CD4-positive, alpha-beta T cell treated with Interleukin-10 for 1 hour (primary cell): Measurements from ENCODE around the gene TLE4.
"Not testable (repeated sequence)": the region's sequence is repeated elsewhere in the genome, so short reads cannot be mapped to it uniquely, and the experiment has no call there.

Experiments
- DNase-seq: peaks from one replicate; pipeline ENCODE4 v3.0.0-alpha.2; 2020

Gene TLE4

DNA sequence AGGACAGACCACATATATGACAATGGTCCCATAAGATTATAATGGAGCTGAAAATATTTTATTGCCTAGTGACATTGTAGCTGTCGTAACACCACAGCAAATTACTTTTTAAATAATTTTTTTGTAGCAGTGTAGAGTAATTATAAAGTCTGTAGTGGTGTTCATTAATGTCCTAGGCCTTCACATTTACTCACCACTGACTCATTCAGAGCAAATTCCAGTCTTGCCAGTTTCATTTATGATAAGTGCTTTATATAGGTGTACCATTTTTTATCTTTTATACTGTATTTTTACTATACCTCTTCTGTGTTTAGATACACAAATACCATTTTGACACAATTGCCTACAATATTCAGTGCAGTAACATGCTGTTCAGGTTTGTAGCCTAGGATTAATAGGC lies 67.6 kb downstream of the TLE4 start:
- DNase-seq, result no peak

GRCh38 chr9:79640067-79640466 lies 68.3 kb downstream of the TLE4 start:
- not testable (repeated sequence) for DNase-seq

- DNase-seq, result no peak
Measured at GRCh38 chr9:79641070-79641469, 69.3 kb downstream of the TLE4 start.

DNA sequence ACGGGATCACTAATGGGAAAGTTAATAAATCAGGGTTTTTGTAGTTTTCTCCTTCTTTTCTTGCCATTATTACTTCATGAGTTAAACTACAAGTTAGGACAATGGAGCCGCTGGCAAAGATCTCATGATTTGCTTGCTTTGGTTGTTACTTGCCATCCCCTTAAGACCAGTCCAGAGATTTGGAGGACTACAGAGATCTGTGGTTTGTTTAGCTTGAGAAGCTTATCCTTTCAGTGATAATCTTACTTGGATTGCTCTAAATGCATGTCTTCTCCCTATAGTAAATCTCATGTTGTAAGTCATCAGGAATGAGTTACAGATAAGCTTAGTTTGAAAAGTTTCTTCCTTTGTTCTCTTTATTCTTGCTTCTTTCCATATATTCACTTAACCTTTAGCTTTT lies 70.9 kb downstream of the TLE4 start:
- DNase-seq, result no peak

GRCh38 chr9:79644048-79644447 lies 72.3 kb downstream of the TLE4 start:
- DNase-seq, result no peak

DNA sequence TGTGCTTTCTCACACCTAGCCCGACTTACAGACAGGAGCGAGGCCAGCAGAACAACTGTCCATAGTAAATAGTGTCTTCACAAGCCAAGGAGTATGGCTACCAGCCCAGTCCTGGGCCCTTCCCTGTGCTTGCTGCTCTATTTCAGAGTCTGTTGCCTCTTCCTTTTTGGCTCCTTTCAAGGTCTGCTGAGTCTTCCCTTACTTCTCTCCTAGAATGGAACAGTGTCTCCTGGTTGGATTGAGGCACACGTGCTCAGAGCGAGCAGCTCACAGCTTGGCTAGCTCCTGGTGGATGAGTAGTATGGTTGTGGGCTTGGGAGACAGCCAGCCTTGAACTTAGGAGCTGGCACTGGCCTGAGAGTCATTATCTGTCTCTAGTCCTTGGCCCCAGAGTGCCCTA lies 72.8 kb downstream of the TLE4 start:
- no peak for DNase-seq

DNA sequence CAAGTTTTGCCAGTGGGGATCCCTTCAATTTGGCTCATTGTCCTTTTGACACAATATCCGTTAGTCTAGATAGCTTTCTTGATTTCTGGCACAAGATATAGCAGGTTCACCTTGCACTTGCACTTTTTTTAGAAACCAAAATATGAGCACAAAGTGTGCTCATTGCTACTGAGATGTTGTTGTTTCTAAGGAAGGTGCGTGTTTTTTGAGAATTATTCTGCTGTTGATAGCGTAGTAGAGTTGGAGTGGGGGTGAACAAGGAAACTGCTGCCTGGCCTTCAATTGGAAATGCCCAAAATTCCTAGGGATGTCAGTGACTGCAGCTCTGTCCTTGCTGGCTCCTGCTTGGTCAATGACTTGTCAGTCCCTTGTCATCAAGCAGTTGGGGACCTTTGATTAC lies 73.3 kb downstream of the TLE4 start:
- DNase-seq, result no peak

GRCh38 chr9:79646096-79646495 lies 74.3 kb downstream of the TLE4 start:
- no peak for DNase-seq

- no peak for DNase-seq
Measured at GRCh38 chr9:79651251-79651795, 79.6 kb downstream of the TLE4 start.

- no peak for DNase-seq
Measured at GRCh38 chr9:79652598-79652997, 80.8 kb downstream of the TLE4 start.

GRCh38 chr9:79654591-79655382 lies 83.0 kb downstream of the TLE4 start:
- DNase-seq, result not testable (repeated sequence)

- DNase-seq, result no peak
Measured at GRCh38 chr9:79655551-79655950, 83.8 kb downstream of the TLE4 start.

DNA sequence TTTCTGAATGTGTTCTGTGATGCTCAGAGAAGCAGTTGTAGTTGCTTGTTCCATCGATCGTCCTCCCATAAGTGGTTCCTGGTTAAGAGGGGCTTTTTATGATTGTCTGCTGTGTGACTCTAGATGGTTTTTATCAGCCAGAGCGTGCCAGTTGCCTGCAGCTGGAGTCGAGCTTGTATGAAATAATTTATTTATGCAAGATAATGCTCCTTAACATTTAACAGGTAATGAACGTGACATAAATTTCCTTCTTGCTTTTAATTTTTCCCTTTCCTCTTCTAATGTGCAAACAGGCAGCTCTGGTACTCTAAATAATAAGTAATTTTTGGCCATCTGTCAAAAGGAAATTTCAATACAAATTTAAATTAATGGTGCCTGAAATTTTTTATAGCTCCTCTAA lies 84.4 kb downstream of the TLE4 start:
- DNase-seq, result no peak

- DNase-seq, result no peak
Measured at GRCh38 chr9:79657891-79658290, 86.1 kb downstream of the TLE4 start.

DNA sequence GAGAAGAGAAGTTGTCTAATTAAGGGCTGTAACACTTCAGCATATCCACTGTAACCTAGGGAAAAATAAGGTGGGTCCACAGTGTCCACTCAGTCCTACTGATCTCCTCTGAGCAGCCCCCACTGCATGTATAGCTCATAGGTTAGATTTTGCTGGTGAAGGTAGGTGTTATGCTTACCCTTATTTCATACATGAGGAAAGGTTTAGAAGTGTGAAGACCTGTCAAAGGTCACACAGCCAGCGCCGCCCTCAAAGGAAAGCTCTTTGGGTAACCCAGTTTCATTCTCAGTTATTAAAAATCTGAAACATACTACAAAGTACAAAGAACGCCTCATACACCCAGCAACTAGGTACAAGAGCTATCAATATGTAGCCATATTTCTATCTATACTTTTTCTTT lies 87.2 kb downstream of the TLE4 start:
- DNase-seq, result no peak

DNA sequence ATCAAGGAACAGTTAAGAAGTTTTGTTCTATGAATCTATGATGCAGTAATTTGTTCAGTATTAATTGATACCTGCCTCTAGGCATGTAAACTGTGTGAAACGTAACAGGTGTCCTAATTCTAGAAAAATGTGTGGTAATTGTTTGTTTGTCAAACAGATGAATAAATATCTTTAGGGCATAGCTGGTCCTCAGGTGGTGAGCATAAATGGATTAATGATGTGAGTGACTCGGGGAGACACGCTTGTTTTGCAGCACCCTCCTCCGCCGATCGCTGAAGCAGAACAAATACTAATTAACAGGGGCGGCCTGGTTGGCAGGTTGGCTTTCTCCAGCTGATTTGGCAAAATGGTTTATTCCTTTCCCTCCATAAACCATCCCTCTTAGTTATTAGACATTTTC lies 88.8 kb downstream of the TLE4 start:
- DNase-seq, result no peak

GRCh38 chr9:79661279-79661678 lies 89.5 kb downstream of the TLE4 start:
- DNase-seq, result no peak

- no peak for DNase-seq
Measured at GRCh38 chr9:79661886-79662536, 90.2 kb downstream of the TLE4 start.

GRCh38 chr9:79662537-79662956 lies 90.8 kb downstream of the TLE4 start:
- DNase-seq, result peak; percentile 13

- DNase-seq, result no peak
Measured at GRCh38 chr9:79663300-79663699, 91.5 kb downstream of the TLE4 start.

DNA sequence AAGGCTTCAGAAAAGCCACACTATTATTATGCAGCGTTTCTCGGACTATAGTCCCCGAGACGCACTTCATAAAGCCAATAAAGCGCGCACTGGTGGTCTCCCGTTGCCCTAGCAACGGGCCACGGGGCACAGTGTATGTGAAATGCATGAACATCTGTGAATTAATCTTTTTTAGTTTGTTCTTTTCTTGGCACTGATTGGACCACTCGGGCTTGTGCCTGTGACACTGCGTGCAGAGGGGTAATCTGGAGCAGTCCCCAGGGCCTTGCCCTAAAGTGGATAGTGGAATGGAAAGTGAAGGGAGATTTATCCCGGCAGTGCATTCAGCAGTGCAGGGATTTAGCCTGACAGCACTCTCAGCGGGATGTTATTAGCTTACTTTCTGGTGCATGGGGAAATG lies 92.1 kb downstream of the TLE4 start:
- DNase-seq, result no peak

DNA sequence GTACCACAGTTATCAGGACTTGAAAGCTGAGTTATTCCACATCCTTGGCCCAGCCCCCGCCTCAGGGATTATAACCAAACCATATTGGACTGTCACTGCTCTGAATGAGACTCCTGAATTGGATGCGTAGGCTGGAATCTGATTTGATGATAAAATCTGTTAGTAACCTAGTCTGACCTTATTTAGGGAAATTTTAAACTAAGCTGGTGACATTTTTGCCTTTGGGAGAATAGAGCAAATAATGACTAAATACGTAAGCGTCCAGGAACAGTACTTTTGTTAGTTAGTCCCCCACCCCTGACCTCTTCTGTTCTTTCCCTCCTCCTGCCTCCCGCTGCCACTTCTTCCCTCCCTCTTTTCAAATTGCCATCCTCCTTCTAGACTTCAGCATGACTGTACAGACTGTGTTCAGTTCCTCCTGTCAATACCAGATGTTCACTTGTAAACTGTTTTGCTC lies 92.6 kb downstream of the TLE4 start:
- DNase-seq, result no peak

GRCh38 chr9:79665369-79665768 lies 93.6 kb downstream of the TLE4 start:
- DNase-seq, result no peak

DNA sequence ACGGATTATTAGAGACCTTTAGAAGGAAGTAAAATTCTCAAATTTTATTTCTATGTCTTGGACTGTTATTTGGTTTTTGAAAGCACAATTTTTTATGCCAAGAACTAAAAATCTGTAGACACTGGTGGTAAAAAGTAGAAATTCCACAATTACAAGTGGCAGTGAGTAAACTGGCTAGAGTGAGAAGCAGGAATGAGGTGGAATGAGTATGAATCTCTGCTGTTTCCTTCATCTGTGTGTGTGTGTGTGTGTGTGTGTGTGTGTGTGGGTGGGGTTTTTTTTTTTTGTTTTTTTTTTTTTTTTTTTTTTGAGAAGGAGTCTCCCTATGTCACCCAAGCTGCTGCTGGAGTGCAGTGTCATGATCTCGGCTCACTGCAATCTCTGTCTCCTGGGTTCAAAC lies 94.2 kb downstream of the TLE4 start:
- DNase-seq, result no peak
